GM12873 (cell line): ENCODE measurements around the gene PSORS1C2.
A peak's percentile ranks its signal among the peaks of the same experiment; 100 is the strongest.

Source experiments
- TF ChIP-seq, protein P1 (sequence below): IDR thresholded peaks from 2 replicates; pipeline ENCODE4 v1.5.1; 2012; ENCODE audit warnings: low read depth, mild to moderate bottlenecking, moderate library complexity, low read length, control low read depth; ENCODE audit not compliant: insufficient read depth; ENCODE audit errors: missing control alignments

The PSORS1C2 gene

DNA sequence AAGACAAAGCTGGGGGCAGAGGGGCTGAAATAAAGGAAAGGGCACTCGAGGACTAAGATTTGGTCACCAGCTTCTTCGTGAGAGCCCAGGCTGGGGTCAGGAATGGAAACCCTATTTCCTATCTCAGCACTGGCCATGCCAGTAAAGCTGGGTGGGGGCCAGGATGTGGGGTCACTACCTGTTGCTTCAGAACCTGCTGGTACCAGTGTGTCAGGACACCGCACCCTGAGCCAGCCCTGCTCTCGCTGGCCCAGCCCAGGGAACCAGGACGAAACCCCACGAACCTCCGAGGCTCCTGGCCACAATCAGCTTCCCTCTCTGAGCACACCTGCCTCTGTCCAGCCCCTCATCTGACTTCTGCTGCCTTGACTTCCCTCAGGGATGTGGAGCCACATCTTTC lies 20.7 kb downstream of the PSORS1C2 start:
- TF ChIP-seq, protein P1, sequence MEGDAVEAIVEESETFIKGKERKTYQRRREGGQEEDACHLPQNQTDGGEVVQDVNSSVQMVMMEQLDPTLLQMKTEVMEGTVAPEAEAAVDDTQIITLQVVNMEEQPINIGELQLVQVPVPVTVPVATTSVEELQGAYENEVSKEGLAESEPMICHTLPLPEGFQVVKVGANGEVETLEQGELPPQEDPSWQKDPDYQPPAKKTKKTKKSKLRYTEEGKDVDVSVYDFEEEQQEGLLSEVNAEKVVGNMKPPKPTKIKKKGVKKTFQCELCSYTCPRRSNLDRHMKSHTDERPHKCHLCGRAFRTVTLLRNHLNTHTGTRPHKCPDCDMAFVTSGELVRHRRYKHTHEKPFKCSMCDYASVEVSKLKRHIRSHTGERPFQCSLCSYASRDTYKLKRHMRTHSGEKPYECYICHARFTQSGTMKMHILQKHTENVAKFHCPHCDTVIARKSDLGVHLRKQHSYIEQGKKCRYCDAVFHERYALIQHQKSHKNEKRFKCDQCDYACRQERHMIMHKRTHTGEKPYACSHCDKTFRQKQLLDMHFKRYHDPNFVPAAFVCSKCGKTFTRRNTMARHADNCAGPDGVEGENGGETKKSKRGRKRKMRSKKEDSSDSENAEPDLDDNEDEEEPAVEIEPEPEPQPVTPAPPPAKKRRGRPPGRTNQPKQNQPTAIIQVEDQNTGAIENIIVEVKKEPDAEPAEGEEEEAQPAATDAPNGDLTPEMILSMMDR, result no peak

DNA sequence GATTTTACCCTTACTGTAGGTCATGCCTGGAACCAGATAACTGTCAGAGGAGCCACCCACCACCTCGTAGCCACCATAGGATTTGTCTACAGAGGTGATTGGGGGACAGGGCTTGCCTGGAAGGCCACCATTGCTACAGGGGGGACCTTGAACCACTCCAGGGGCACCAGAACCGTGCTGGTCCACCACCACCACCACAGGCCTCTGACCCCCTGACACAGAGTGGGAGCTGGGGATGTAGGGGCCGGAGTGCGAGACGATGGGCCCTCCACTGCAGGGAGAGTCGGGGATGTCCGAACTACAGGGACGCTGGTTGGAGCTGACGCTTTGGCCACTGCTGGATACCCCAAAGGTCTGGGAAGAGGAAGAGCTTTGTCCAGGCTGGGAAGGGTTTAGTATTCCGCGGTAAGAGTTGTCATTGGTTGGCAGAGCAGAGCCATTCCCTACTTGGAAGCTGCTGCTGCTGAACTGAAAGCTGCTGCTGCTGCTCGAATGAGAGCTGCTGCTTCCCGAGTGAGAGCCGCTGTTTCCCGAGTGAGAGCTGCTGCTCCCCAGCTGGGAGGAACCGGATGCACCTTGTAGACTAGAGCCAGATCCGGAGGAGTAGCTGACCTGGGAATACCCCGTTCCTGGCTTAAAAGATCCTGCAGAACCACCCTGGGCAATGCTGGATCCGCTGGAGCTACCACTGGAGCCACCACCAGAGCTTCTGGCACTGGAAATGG lies 22.0 kb downstream of the PSORS1C2 start:
- TF ChIP-seq, protein P1, result no peak

DNA sequence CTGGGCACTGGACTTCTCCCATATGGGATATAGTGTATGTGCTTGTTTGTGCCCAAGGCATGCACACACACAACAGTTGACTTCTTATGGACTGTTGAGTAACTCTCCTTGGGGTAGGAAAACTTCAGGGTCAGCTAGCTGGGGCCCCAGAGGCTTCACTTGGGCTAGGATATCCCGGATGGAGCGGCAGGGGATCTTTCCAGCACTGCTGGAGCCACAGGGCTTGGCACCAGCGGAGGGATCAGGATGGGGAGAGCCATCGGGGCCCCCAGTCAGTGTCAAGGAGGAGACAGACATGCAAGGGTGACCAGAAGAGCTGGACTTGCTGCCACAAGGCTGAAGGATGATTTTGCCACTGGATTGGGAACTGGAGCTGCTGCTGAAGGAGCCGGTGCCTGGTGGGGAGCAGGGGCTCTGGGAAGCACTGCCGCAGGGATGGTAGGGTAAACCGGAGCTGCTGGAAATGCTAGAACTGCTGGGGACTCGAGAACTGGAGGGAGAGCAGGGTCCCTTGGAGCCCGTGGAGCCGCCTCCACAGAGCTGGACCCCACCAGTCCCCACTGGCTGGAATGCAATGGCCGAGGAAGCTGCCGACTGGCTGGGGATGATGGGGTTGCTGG lies 22.8 kb downstream of the PSORS1C2 start:
- TF ChIP-seq, protein P1, result no peak

DNA sequence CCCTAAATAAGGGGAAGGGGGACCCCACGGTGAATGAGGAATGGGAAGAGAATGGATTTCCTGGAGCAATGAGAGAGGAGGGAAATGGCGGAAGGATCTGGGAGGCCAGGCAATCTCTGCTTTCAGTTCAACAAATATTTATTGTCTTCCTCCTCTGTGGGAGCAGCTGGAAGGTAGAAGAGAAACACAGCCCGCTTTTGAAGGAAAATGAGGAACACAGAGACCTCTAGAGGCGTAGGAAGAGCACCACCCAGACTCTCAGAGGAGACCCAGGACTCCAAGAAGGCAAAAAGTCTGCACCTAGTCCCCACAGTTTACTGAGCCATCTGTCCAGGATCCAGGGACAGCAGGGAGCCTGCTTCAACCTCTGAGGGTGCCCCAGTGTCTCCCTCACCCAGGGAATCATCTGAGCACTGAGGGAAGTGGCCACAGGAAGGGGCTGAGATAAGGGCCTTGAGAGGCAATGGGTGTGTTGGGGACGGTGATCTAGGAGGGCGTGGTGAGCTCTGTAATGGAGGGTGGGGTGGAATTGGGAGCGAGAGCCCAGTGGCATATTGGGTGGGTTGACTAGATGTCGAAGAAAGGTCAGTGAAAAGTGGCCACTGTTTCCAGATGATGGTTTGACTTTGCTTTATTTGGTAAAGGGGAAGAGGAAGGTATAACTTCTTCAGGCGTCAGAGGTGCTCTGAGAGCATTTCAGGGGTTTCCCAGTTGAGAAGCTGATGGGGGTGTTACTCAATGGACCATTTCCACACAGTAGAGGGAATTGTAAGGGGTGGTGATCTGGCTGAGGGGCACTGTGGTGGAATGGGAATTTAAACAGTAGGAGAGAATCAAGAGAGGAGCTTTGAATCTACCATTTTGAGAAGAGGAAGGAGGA lies 23.7 kb downstream of the PSORS1C2 start:
- TF ChIP-seq, protein P1, result peak; percentile 13

DNA sequence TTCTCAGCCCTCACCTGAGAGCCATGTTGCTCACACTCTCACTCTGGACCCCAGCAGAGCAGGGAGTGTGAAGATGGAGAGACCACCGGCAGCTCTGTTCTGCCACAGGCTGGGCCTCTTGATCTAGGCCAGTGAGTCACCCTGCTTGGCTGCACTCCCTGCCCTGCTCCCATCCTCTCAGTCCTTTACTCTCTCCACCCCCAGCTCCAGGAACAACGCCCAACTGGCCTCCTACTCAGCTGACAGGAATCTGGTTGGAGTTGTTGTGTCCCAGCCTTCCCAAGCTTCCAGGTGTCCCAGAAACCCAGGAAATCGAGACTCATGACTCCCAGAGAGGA lies 24.4 kb downstream of the PSORS1C2 start, which contains the start of gene PSORS1C1:
Gene PSORS1C1 (plus strand): TSS at position 260 of the 338 bp plus-strand sequence. CDS start 14,833 bp downstream, outside the sequence.
- TF ChIP-seq, protein P1, result no peak

DNA sequence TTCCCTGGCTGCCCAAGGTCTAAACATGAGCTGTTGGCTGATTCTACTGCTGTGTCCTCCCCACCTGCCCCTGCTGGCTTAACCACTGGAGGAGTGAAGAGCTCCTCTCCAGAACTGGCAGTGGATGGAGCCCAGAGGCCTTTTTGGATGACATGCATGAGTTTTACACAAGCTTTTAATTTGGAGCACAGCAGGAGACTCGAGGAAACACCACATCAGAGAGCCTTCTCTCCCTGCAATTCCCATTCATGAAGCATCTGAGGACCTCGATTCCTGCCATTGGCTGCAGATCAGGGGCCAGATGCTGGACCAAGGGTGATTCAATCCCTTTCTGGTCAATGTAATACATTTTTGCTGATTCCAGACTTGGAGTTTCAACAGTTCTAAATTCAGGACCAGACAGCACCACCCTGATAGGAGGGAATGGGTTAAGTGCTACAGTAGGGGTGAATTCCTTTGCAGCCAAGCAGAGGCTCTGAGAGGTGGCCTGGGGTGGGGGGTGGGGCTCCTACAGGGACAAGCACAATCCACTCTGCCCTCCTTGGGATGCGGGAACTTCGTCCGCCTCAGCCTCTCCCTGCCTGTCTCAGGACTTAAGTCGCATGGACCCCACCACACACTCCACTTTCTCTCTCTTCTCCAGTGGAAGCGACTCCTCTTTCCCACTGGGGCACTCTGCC lies 24.9 kb downstream of the PSORS1C2 start:
- TF ChIP-seq, protein P1, result no peak
